ENCODE measurements around the gene C2orf78.

Gene C2orf78

DNA sequence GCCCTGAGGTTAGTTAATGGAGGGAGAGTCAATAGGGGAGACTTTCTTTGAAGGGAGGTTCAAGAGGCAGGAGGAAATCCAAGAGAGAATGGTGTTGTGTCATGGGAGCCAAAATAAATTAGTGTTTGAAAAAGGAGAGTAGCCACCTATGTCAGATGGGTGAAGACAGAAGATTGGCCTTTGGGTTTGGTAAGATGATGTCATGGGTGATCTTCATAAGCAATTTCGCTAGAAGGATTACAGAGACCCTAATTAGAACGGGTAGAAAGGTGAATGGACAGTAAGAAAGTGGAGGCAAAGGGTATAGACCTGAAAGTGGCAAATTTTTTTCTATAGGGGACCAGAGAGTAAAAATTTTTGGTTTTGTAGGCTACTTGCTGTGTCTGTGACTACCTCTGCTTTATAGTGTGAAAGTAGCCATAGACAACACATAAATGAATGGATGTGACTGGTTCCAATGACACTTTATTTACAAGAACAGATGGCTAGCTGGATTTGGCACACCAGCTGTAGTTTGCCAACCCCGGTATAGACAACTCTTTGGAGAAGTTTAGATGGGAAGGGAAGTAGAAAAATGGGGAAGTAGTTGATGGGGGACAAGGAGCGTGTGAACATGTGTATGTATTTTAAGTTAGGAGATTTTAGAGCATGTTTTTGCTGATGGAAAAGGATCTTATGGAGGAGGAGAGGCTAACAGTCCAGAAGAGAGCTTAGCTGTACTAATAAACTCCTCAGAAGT is 54.0 kb downstream of the C2orf78 start:
- no peak for DNase-seq (ENCODE audit: extremely low read depth, low read depth)
- no peak overlapping the region for H3K4me3 ChIP-seq (replicated peaks; ENCODE audit: low read depth, low read length)
- TF ChIP-seq, protein P1, sequence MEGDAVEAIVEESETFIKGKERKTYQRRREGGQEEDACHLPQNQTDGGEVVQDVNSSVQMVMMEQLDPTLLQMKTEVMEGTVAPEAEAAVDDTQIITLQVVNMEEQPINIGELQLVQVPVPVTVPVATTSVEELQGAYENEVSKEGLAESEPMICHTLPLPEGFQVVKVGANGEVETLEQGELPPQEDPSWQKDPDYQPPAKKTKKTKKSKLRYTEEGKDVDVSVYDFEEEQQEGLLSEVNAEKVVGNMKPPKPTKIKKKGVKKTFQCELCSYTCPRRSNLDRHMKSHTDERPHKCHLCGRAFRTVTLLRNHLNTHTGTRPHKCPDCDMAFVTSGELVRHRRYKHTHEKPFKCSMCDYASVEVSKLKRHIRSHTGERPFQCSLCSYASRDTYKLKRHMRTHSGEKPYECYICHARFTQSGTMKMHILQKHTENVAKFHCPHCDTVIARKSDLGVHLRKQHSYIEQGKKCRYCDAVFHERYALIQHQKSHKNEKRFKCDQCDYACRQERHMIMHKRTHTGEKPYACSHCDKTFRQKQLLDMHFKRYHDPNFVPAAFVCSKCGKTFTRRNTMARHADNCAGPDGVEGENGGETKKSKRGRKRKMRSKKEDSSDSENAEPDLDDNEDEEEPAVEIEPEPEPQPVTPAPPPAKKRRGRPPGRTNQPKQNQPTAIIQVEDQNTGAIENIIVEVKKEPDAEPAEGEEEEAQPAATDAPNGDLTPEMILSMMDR (IDR thresholded peaks at IDR 0.05; ENCODE audit: low read depth, low read length, missing control alignments), result no peak

DNA sequence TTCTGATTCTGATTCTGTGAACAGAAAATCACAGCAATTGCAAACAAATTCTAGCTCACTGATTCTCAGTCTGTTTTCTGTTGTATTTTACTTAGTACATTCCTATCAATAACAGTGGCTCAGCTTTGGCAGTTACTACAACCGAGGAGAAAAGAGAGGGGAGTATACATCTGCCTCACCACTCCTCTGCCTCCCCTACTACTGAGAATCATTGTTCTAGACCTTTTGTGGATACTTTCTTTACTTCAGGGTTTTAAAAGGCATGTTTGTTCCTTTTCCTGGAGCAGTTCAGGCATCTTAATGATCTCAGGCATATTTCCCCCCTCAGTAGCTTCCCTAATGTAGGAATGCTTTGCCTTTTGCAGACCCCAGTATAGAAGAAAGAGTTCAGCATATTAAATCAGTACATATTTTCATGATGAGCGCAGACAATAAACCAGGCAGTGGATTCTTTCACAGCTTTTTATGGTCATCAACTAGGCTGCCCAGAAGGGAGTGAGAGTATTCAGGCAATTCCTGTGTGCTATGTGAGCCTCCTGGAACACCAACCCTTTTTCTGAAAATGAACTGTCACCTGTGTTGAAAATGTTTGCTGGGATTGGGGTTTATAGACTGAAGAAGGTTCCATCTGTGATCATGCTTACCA is 55.0 kb downstream of the C2orf78 start:
- H3K4me3 ChIP-seq (replicated peaks; ENCODE audit: low read depth, low read length), result no peak overlapping the region
- DNase-seq (ENCODE audit: extremely low read depth, low read depth), result no peak
- TF ChIP-seq, protein P1 (IDR thresholded peaks at IDR 0.05; ENCODE audit: low read depth, low read length, missing control alignments), result no peak

DNA sequence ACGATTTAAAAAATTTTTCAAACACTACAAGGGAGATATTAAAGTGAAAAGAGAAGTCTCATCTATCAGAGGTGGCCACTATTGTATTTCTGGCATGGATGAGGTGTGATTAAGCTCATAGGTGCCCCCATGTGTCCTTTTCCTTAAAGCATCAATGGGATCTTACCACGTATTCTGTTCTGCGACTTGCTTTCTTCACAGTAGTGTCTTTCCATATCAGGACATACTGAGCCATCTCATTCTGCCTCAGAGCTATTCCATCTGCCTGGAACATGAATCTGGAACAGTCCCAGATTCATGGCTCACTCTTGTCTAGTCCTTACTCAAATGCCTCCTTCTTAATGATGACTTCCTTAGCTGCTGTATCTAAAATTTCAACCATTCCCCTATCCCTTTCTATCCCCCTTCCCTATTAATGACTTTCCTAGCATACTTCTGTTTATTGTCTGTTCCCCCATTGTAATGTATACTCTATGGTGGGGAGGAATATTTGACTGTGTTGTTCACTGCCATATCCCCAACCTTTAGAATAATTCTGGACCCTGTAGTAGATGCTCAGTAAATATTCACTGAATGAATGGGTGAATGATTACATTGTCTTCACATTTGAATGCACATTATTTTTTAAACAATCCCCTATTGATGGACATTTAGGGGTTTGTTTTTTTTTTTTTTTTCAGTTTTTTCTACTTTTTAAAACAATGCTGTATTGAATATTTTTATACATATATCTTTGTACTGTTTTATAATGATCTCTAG is 55.8 kb downstream of the C2orf78 start:
- DNase-seq (ENCODE audit: extremely low read depth, low read depth), result no peak
- no peak overlapping the region for H3K4me3 ChIP-seq (replicated peaks; ENCODE audit: low read depth, low read length)
- TF ChIP-seq, protein P1 (IDR thresholded peaks at IDR 0.05; ENCODE audit: low read depth, low read length, missing control alignments), result no peak

- no peak overlapping the region for H3K4me3 ChIP-seq (replicated peaks; ENCODE audit: low read depth, low read length)
- TF ChIP-seq, protein P1 (IDR thresholded peaks at IDR 0.05; ENCODE audit: low read depth, low read length, missing control alignments), result no peak
- no peak for DNase-seq (ENCODE audit: extremely low read depth, low read depth)
Measured at GRCh38 chr2:73841912-73842738, 58.1 kb downstream of the C2orf78 start.

- H3K4me3 ChIP-seq (replicated peaks; ENCODE audit: low read depth, low read length), result no peak overlapping the region
- no peak for DNase-seq (ENCODE audit: extremely low read depth, low read depth)
- TF ChIP-seq, protein P1 (IDR thresholded peaks at IDR 0.05; ENCODE audit: low read depth, low read length, missing control alignments), result no peak
Measured at GRCh38 chr2:73842739-73843019, 58.7 kb downstream of the C2orf78 start.

GRCh38 chr2:73844087-73844486 is 60.1 kb downstream of the C2orf78 start:
- TF ChIP-seq, protein P1 (IDR thresholded peaks at IDR 0.05; ENCODE audit: low read depth, low read length, missing control alignments), result no peak
- H3K4me3 ChIP-seq (replicated peaks; ENCODE audit: low read depth, low read length), result no peak overlapping the region

More at GRCh38 chr2:73844087-73844486, 60.1 kb downstream of the C2orf78 start:
- no peak for DNase-seq (ENCODE audit: extremely low read depth, low read depth)
